ENCODE results near the gene HGS. TPM values are rescaled to one million over a fixed set of nuclear protein-coding genes. Genes with fewer than 3 reads are reported as not detected.

The HGS gene
- total RNA-seq, 2 donors from 2014 or later = 114 to 130 TPM

DNA sequence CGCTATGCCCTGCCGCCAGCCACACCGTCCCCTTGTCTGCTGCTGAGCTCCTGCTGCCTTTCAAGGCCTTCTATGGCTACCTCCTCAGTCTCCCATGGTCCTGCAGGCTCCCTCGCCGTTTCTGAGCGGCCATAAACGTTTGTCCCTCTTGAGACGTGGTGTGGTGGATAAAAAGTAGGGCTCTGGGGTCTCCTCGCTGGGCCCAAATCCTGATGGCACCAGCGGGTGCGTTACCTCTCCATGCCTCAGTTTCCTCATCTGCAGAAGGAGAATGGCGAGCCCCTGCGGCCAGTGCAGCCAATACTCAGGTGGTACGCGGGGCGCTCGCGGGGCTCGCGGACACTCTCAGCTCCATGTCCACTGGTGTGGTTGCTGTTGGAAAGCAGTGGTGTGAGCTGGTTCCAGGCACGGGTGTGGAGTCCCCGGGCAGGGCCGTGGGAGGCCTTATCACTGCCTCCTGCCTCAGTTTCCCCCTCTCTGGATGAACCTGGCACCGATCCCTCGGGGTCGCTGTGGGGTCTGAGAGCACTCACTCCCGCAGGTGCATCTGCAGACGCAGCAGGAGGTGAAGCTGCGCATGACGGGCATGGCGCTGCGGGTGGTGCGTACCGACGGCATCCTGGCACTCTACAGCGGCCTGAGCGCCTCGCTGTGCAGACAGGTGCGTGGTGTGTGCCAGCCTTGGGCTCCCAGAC lies 30.7 kb downstream of the HGS start:
- H3K27ac ChIP-seq (ENCODE audit: low read depth, low read length) = no peak overlapping the region
- H3K36me3 ChIP-seq (ENCODE audit: control insufficient read depth, insufficient read depth, low read length) = no peaks in the 10 kb centered on the region
- peaks cover 12% of the 10 kb centered on the region for H3K4me1 ChIP-seq (ENCODE audit: control insufficient read depth, insufficient read depth, low read length)
- H3K9ac ChIP-seq (ENCODE audit: extremely low read depth, low read length, poor library complexity, severe bottlenecking) = no peak overlapping the region
- H3K9me3 ChIP-seq (ENCODE audit: control insufficient read depth, low read length) = no peaks in the 10 kb centered on the region
- no peaks in the 10 kb centered on the region for H3K27me3 ChIP-seq (ENCODE audit: control insufficient read depth, insufficient read depth, low read length, poor library complexity, severe bottlenecking)
- no peak overlapping the region for H3K4me3 ChIP-seq (ENCODE audit: low read length)
- H3K4me1 Mint-ChIP-seq = peaks cover 6% of the 10 kb centered on the region
- H3K9me3 Mint-ChIP-seq = no peaks in the 10 kb centered on the region
- H3K27me3 Mint-ChIP-seq (ENCODE audit: insufficient read depth) = peaks cover 3% of the 10 kb centered on the region
- no peak for DNase-seq
- H3K36me3 Mint-ChIP-seq (ENCODE audit: low read depth) = peaks cover 2% of the 10 kb centered on the region
- 94 to 98% methylated on average over 24 to 39 of the region's 39 CpGs for WGBS, 2 experiments (ENCODE audit: insufficient coverage in 1 of 2, insufficient read length in 1 of 2)
- TF ChIP-seq, protein P1, sequence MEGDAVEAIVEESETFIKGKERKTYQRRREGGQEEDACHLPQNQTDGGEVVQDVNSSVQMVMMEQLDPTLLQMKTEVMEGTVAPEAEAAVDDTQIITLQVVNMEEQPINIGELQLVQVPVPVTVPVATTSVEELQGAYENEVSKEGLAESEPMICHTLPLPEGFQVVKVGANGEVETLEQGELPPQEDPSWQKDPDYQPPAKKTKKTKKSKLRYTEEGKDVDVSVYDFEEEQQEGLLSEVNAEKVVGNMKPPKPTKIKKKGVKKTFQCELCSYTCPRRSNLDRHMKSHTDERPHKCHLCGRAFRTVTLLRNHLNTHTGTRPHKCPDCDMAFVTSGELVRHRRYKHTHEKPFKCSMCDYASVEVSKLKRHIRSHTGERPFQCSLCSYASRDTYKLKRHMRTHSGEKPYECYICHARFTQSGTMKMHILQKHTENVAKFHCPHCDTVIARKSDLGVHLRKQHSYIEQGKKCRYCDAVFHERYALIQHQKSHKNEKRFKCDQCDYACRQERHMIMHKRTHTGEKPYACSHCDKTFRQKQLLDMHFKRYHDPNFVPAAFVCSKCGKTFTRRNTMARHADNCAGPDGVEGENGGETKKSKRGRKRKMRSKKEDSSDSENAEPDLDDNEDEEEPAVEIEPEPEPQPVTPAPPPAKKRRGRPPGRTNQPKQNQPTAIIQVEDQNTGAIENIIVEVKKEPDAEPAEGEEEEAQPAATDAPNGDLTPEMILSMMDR (conservative IDR thresholded peaks at IDR 0.05) = no peak
- H3K4me3 Mint-ChIP-seq = no peak overlapping the region
- no peak overlapping the region for H3K27ac Mint-ChIP-seq

DNA sequence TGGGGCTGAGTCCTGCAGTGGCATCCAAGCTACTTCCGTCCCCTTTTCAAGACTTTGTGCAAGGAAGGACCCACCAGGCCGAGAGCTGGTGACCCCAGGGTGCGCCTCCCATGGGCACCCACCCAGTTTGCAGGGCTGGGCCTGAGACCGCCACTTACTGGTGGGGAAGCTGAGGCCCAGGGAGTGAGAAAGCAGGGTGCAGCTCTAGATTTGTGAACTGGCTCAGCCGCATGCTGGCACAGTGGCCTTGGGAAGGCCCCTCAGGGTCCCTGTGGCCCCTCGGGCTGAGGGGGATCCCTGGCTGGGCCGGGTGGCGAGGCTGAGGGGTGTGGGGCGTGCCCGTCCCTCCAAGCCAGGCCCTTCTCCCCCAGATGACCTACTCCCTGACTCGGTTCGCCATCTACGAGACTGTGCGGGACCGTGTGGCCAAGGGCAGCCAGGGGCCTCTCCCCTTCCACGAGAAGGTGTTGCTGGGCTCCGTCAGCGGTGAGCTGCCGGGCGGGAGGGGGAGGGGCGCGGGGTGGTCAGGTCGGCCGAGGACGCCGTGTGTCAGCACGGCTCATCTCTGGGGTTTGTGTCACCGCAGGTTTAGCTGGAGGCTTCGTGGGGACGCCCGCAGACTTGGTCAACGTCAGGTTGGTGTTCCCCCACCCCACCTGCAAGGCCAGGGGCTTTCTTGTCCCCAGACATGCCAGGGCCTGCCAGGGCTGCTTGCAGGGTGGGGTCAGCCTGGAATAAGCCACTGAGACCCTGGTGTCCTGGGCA lies 31.5 kb downstream of the HGS start:
- Histone ChIP-seq H3K27me3 (ENCODE audit: control insufficient read depth, insufficient read depth, low read length, poor library complexity, severe bottlenecking) (no peaks in the 10 kb centered on the region), H3K9me3 (ENCODE audit: control insufficient read depth, low read length) (no peaks in the 10 kb centered on the region), H3K9ac (ENCODE audit: extremely low read depth, low read length, poor library complexity, severe bottlenecking) (no peak overlapping the region), H3K27ac (ENCODE audit: low read depth, low read length) (no peak overlapping the region), H3K4me1 (ENCODE audit: control insufficient read depth, insufficient read depth, low read length) (peaks cover 10% of the 10 kb centered on the region), H3K4me3 (ENCODE audit: low read length) (no peak overlapping the region), H3K36me3 (ENCODE audit: control insufficient read depth, insufficient read depth, low read length) (no peaks in the 10 kb centered on the region)
- no peak overlapping the region for H3K4me3 Mint-ChIP-seq
- DNase-seq = no peak
- no peaks in the 10 kb centered on the region for H3K9me3 Mint-ChIP-seq
- H3K27ac Mint-ChIP-seq = no peak overlapping the region
- H3K36me3 Mint-ChIP-seq (ENCODE audit: low read depth) = peaks cover 2% of the 10 kb centered on the region
- no peaks in the 10 kb centered on the region for H3K27me3 Mint-ChIP-seq (ENCODE audit: insufficient read depth)
- TF ChIP-seq, protein P1 (conservative IDR thresholded peaks at IDR 0.05) = no peak
- peaks cover 6% of the 10 kb centered on the region for H3K4me1 Mint-ChIP-seq
- WGBS, 2 experiments (ENCODE audit: insufficient coverage in 1 of 2, insufficient read length in 1 of 2) = 90 to 92% methylated on average over 23 to 32 of the region's 32 CpGs

DNA sequence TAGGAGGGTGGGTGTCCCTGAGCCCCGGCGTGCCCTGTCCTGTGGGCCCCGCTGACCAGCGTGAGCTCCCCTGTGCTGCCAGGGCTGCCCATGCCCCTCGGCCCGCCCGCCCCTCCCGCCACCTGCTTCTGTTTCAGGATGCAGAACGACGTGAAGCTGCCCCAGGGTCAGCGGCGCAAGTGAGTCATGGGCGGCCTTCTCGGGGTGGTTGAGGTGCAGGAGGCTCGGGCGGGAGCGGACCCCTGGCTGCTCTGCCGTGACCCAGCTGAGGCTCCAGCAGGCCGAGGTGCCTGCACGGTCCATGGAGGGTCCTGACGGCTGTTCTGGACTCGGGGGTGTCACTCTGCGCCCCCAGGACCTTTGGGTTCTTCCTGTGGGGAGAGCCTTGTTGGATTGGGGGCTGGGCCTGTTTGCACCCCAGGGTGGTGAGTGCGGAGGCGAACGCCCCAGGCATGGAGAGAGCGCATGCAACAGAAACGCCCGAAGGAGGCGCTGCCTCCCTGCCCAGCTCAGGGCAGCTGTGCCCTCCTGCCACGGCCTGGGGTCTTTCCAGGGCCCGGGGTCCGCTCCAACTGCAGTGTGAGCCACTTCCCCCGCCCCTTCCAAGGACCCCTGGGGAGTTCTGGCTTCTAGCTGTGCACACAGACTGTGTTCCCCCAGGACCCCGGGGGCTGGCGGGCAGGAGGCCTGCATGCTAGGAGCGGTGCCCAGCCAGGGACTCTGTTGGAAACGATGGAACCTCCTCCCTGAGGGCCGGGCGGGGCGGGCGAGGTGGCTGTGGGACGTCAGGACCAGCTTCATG lies 32.3 kb downstream of the HGS start:
- H3K27ac Mint-ChIP-seq = no peak overlapping the region
- Histone ChIP-seq H3K4me3 (ENCODE audit: low read length) (no peak overlapping the region), H3K27me3 (ENCODE audit: control insufficient read depth, insufficient read depth, low read length, poor library complexity, severe bottlenecking) (no peaks in the 10 kb centered on the region), H3K9me3 (ENCODE audit: control insufficient read depth, low read length) (no peaks in the 10 kb centered on the region), H3K27ac (ENCODE audit: low read depth, low read length) (no peak overlapping the region), H3K9ac (ENCODE audit: extremely low read depth, low read length, poor library complexity, severe bottlenecking) (no peak overlapping the region), H3K36me3 (ENCODE audit: control insufficient read depth, insufficient read depth, low read length) (no peaks in the 10 kb centered on the region), H3K4me1 (ENCODE audit: control insufficient read depth, insufficient read depth, low read length) (peaks cover 5% of the 10 kb centered on the region)
- no peaks in the 10 kb centered on the region for H3K9me3 Mint-ChIP-seq
- H3K36me3 Mint-ChIP-seq (ENCODE audit: low read depth) = peaks cover 2% of the 10 kb centered on the region
- WGBS, 2 experiments (ENCODE audit: insufficient coverage in 1 of 2, insufficient read length in 1 of 2) = 92 to 96% methylated on average over 18 to 43 of the region's 43 CpGs
- H3K4me1 Mint-ChIP-seq = peaks cover under 1% of the 10 kb centered on the region
- no peaks in the 10 kb centered on the region for H3K27me3 Mint-ChIP-seq (ENCODE audit: insufficient read depth)
- TF ChIP-seq, protein P1 (conservative IDR thresholded peaks at IDR 0.05) = peak; percentile 26
- no peak overlapping the region for H3K4me3 Mint-ChIP-seq
- no peak for DNase-seq
